Body of pancreas (tissue), 4 donors: ENCODE data around the gene IL3. TPM values are rescaled to one million over a fixed set of nuclear protein-coding genes. Genes with fewer than 3 reads are reported as not detected.

ENCODE experiments used
- ATAC-seq: fragments of 150-250 bp; one replicate; pipeline ENCODE4 v1.9.1; 2016
- DNase-seq, 4 donors: peaks; one replicate each; pipeline ENCODE4 v3.0.0-alpha.2; 2019
- H3K27ac ChIP-seq, 4 donors: fragments of 200-600 bp; sonication (generic); 1 replicate in 3 of 4; 2 replicates in 1 of 4; pipeline versions ENCODE4 v1.5.1 to v1.6.1; 2016 to 2019; ENCODE audit warnings: mild to moderate bottlenecking in 1 of 4, mixed read lengths in 1 of 4, moderate library complexity in 1 of 4
- H3K27me3 ChIP-seq, 2 donors: fragments of 200-600 bp; sonication (generic); one replicate each; pipeline ENCODE4 v1.6.0; 2016; ENCODE audit warnings: mild to moderate bottlenecking in 1 of 2
- H3K36me3 ChIP-seq, 2 donors: fragments of 200-600 bp; sonication (generic); replicated peaks in 1 of 2; 2 replicates each; pipeline ENCODE4 v1.5.1; 2016; ENCODE audit warnings: low read depth in 2 of 2; ENCODE audit not compliant: insufficient read depth in 1 of 2
- H3K4me1 ChIP-seq: fragments of 200-600 bp; sonication (generic); one replicate; pipeline ENCODE4 v1.6.0; 2016
- H3K4me3 ChIP-seq, 2 donors: fragments of 200-600 bp; sonication (generic); 1 replicate in 1 of 2; 2 replicates in 1 of 2; pipeline ENCODE4 v1.5.1; 2016 to 2019
- H3K9me3 ChIP-seq, 3 donors: fragments of 200-600 bp; sonication (generic); 1 replicate in 2 of 3; 2 replicates in 1 of 3; pipeline ENCODE4 v1.5.1; 2016
- CTCF ChIP-seq, 7 experiments: fragments of 450-650 bp in 4 of 7; fragments of 200-600 bp in 3 of 7; sonication (generic) in 3 of 7; IDR thresholded peaks; one replicate each; pipeline ENCODE4 v1.5.1; 2016 to 2019; ENCODE audit warnings: antibody characterized with exemption in 7 of 7
- POLR2A ChIP-seq, 3 donors: fragments of 450-650 bp; IDR thresholded peaks; one replicate each; pipeline ENCODE4 v1.6.1; 2016; ENCODE audit warnings: antibody characterized with exemption in 3 of 3, mild to moderate bottlenecking in 2 of 3
- WGBS, 2 donors: methylation state at CpG; one replicate each; pipeline ENCODE4 v1.1.5; 2017; 5-methylcytosine and 5-hydroxymethylcytosine counted together
- intact Hi-C: fragments of 100-400 bp; cut with DNase I; formaldehyde crosslinking; loops from one replicate; pipeline ENCODE4 v1.15.1; 2023
- total RNA-seq, 2 donors: library from RNA; depleted of rRNA; stranded (reverse); fragments of >200 nt; gene quantifications; one replicate each; pipeline ENCODE4 v1.1.0, GENCODE V29; 2016

Gene IL3
- total RNA-seq, 2 donors from 2014 or later: not detected

GRCh38 chr5:132070460-132071337, 10.2 kb downstream of the IL3 start:
- no peak for ATAC-seq
- H3K4me1 ChIP-seq: peaks cover 8% of the 10 kb centered on the region
- H3K27me3 ChIP-seq: no peaks in the 10 kb centered on the region
- H3K36me3 ChIP-seq: no peaks in the 10 kb centered on the region
- H3K9me3 ChIP-seq: no peaks in the 10 kb centered on the region
- no peak for DNase-seq
- intact Hi-C loops: no loop called here
- H3K4me3 ChIP-seq: no peak overlapping the region
- 73 to 85% methylated on average over 13 of the region's 13 CpGs for WGBS, 2 donors
- H3K27ac ChIP-seq: no peak overlapping the region
- TF ChIP-seq POLR2A (IDR thresholded peaks at IDR 0.05) (no peak), CTCF (IDR thresholded peaks at IDR 0.05) (no peak)

GRCh38 chr5:132071338-132071707, 10.9 kb downstream of the IL3 start:
- no peak for DNase-seq
- intact Hi-C loops: no loop called here

GRCh38 chr5:132072070-132072469, 11.6 kb downstream of the IL3 start:
- TF ChIP-seq POLR2A (IDR thresholded peaks at IDR 0.05) (no peak), CTCF (IDR thresholded peaks at IDR 0.05) (no peak)
- Histone ChIP-seq H3K36me3 (no peaks in the 10 kb centered on the region), H3K27me3 (no peaks in the 10 kb centered on the region), H3K9me3 (no peaks in the 10 kb centered on the region), H3K4me1 (peaks cover 8% of the 10 kb centered on the region), H3K4me3 (no peak overlapping the region), H3K27ac (no peak overlapping the region)
- intact Hi-C loops: no loop called here
- DNase-seq (no peak), ATAC-seq (no peak)
- WGBS, 2 donors: 88 to 97% methylated on average over 3 to 4 of the region's 4 CpGs

More at GRCh38 chr5:132071338-132071707, 10.9 kb downstream of the IL3 start:
- 62 to 67% methylated on average over 2 of the region's 2 CpGs for WGBS, 2 donors
- no peak overlapping the region for H3K4me3 ChIP-seq
- no peak for ATAC-seq
- H3K27ac ChIP-seq: no peak overlapping the region
- peaks cover 8% of the 10 kb centered on the region for H3K4me1 ChIP-seq
- H3K9me3 ChIP-seq: no peaks in the 10 kb centered on the region
- no peaks in the 10 kb centered on the region for H3K27me3 ChIP-seq
- no peaks in the 10 kb centered on the region for H3K36me3 ChIP-seq
- TF ChIP-seq CTCF (IDR thresholded peaks at IDR 0.05) (no peak), POLR2A (IDR thresholded peaks at IDR 0.05) (no peak)

- WGBS, 2 donors: 32 to 46% methylated on average over 2 of the region's 2 CpGs
- ATAC-seq: no peak
These were observed 12.1 kb downstream of the IL3 start for GRCh38 chr5:132072528-132072927.

More at GRCh38 chr5:132072528-132072927, 12.1 kb downstream of the IL3 start:
- DNase-seq: no peak
- intact Hi-C loops: no loop called here
- Histone ChIP-seq H3K36me3 (no peaks in the 10 kb centered on the region), H3K4me1 (peaks cover 8% of the 10 kb centered on the region), H3K27ac (no peak overlapping the region), H3K9me3 (no peaks in the 10 kb centered on the region), H3K27me3 (no peaks in the 10 kb centered on the region), H3K4me3 (no peak overlapping the region)
- TF ChIP-seq POLR2A (IDR thresholded peaks at IDR 0.05): no peak
- no peak for TF ChIP-seq CTCF (IDR thresholded peaks at IDR 0.05)
